KBM-7 (cell line): Measurements from ENCODE around the gene CRLF2.

Experiments
- DNase-seq: peaks from one replicate; pipeline ENCODE4 v3.0.0-alpha.2; 2015
- in situ Hi-C: fragments of 300-500 bp; cut with MboI; formaldehyde crosslinking; loops from 2 replicates; pipeline ENCODE4 v1.14.3; 2020; ENCODE audit warnings: low sequenced_read_pairs, low pct_unique_long_range_greater_than_20kb, mixed read lengths

The CRLF2 gene

DNA sequence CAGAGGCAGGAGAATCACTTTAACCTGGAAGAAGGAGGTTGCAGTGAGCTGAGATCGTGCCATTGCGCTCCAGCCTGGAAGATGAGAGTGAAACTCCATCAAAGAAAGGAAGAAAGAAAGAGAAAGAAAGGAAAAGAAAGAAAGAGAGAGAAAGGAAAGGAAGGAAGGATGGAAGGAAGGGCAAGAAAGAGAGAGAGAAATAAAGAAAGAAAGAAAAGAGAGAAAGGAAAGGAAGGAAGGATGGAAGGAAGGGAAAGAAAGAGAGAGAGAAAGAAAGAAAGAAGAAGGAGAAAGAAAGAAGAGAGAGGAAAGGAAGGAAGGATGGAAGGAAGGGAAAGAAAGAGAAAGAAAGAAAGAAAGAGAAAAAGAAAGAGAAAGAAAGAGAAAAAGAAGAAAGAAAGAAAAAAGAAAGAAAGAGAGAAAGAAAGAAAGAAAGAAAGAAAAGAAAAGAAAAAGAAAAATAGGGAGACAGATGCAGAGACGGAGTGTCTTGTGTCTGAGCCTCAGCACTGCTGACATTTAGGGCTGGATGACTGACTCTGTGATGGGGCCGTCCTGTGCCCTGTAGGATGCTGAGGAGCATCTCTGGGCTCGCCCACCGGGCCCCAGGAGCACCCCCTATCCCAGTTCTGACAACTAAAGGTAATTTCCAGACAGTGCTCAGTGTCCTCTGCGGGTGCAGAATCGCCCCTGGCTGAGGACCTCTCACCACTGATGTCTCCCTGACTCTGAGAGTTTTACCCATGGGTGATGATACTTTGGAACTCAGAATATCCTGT is 61.7 kb downstream of the CRLF2 start:
- in situ Hi-C loops: no loop called here
- DNase-seq: no peak

DNA sequence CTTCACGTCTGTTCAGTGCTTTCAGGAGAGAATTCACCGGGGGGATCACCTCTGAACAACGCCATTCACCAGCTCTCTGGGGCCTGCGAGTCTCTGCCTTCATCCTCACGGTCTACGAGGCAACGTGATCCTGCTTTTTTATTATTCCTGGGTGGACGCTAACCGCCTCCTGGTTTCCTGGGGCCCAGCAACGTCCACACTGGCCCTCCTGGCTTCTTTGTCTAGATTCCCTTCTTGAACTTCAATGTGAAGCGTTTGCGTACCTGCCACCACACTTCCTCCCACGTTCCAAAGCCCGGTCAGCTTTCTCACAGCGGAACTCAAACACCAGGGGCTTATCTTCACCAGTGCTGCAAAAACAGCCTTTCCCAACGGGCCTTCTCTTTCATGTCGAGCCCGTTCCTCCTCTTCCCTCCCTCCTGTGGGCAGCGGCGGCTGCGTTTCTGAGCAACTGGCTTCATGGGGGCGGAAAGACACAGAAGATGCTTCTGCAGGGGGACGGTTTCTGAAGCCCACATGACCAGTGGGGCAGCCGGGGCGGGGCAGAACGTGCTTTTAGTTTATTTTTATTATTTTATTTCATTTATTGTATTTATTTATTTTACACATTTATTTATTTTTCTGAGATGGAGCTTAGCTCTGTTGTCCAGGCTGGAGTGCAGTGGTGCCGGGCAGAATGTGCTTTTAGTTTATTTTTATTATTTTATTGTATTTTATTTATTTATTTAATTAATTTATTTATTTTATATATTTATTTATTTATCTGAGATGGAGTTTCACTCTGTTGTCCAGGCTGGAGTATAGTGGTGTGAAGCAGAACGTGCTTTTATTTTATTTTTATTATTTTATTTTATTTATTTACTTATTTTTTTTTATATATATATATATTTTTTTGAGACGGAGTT is 64.6 kb downstream of the CRLF2 start:
- no peak for DNase-seq
- in situ Hi-C loops: no loop called here

DNA sequence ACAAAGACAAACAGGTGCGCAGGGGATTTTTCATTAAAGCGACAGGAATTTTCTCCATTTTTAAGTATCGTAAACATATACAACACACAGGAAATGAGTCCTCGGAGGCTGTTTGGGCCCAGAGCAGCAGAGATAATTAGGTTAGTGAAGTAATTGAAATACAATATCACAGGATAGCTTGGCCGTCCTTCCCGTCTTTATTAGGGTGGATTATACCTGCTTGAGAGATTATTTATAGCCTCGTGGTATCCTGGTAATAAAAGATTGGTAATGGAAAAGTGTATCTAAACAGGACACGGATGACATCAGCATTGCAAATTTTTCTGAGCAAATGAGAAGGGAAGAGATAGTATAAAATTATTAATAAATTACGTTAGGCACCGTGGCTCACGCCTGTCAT is 68.2 kb downstream of the CRLF2 start:
- no peak for DNase-seq
- in situ Hi-C loops: no loop called here
